Measurements from ENCODE around the gene SPEG.

SPEG gene

DNA sequence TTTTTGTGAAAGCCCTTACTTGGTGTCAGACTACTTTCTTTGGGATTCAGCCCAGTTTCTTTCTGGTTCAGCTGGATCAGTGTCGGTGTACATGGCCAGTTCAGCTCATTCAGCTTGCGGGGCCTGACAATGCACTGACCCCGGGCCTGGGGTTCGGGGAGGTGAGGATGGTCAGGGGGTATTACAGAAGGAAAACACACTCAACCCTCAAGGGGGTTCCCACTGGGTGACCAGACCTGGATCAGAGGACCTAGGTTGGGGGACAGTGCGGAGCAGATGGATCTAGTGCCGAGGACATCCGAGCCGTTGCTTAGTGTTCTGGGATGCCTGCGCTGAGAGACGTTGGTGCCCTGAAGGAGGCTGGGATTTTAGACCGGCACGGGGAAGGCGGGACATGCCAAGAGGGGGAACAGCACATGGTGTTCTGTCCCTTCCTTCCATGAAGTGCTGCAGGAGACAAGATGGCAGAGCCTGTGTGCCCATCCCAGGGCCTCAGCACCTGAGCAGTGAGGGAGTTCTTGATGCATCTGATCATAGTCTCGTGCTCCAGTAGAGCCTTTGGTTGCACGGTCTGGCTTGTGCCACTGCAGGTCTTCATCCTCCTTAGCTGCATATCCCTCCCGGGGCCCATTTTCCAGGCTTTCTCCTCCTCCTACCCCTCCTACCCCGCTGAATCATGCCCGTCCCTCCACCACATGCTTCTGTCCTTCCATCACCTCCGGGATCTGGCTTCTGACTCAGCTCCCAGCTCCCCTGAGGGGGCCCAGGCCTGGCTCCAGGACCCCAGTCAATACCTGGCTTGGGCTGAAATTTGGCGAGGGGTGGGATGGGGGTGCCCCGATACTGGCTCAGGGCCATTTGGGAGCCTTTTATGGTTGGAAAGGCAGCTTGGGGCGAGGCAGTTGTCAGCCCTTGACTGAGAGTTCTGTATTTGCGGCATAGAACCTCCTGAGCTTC is 18.0 kb downstream of the SPEG start:
- Histone ChIP-seq H3K4me3 (ENCODE audit: low read length in 2 of 2) (no peak overlapping the region), H3K27me3 (ENCODE audit: control insufficient read depth in 3 of 3, insufficient read depth in 3 of 3, low read depth in 1 of 3, low read length in 3 of 3) (peaks cover 0 to 18% (median 3%) of the 10 kb centered on the region in 3 experiments), H3K14ac (ENCODE audit: low read length) (no peak overlapping the region), H4K91ac (ENCODE audit: low read depth, low read length, poor library complexity) (no peak overlapping the region), H3K27ac (replicated peaks; ENCODE audit: low read length) (no peak overlapping the region), H2BK12ac (ENCODE audit: low read length) (no peak overlapping the region), H3K4me2 (ENCODE audit: insufficient read depth, low read length, poor library complexity, severe bottlenecking) (no peak overlapping the region), H2AFZ (ENCODE audit: low read length) (no peak overlapping the region), H2BK120ac (ENCODE audit: low read depth, low read length) (no peak overlapping the region), H3K79me1 (ENCODE audit: low read depth, low read length) (no peaks in the 10 kb centered on the region), H3K36me3 (replicated peaks in 1 of 2; ENCODE audit: control insufficient read depth in 2 of 2, insufficient read depth in 2 of 2, low read length in 2 of 2) (no peaks in the 10 kb centered on the region), H3K9ac (ENCODE audit: low read depth, low read length, poor library complexity) (no peak overlapping the region), H3K4me1 (ENCODE audit: control insufficient read depth in 2 of 2, insufficient read depth in 1 of 2, low read depth in 1 of 2, low read length in 2 of 2) (peaks cover 13 to 15% of the 10 kb centered on the region in 2 donors), H2AK5ac (ENCODE audit: low read depth, low read length) (no peak overlapping the region), H3K4ac (ENCODE audit: low read length) (no peak overlapping the region), H2BK5ac (ENCODE audit: low read length) (no peak overlapping the region), H3K23ac (ENCODE audit: low read depth, low read length, poor library complexity) (no peak overlapping the region), H4K8ac (ENCODE audit: low read depth, low read length) (no peak overlapping the region), H2BK15ac (ENCODE audit: low read length) (no peak overlapping the region), H3K18ac (ENCODE audit: low read length) (no peak overlapping the region), H3K9me3 (replicated peaks in 1 of 2; ENCODE audit: control insufficient read depth in 2 of 2, insufficient read depth in 1 of 2, low read depth in 1 of 2, low read length in 2 of 2) (no peaks in the 10 kb centered on the region)
- no CpG with 5 or more reads among the region's 23 CpGs for WGBS, 2 donors (ENCODE audit: extremely low coverage in 2 of 2, insufficient read length in 2 of 2, insufficient replicate concordance in 1 of 2)
- no peak for DNase-seq (ENCODE audit: low spot score)

DNA sequence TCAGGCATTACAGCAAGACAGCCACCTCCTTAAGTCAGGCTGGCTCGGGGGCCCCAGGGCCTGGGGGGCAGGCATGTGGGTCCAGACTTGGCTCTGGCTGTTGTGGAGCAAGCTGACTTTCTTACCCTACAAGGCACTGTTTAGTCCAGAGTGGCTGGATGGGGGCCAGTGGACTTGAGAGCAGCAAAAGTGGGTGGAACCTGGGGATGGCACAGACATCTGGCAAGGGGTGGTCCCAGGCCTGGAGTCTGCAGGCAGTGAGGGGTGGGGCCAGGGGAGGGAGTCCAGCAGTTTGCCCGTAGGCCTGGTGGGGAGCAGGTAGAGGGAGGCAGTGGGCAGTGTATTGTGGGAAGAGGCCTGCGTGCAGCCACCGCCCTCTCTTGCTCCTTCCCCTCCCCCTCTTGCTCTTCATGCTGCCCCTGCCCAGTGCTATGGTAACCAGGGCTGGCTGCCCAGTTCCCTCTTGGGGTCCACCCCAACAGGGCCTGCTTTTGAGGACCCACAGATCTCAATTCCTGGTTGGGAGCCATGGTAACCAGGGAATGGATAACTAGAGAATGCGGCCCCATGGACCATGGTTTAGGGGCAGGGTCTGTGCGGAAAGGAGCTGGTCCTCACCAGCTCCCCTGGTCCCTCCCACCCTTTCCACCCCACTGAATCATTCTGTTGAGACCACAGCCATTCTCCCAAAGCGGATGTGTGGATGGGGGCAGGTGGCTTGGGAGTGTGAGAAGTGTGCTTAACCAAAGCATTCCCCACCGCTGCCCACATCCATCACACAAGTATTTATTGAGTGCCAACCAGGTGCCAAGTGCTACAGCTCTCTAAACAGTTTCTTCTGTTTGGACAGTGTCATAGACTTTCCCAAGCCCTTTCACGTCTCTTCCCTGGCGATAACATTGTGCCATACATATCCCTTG is 19.3 kb downstream of the SPEG start:
- H3K4me1 ChIP-seq (ENCODE audit: control insufficient read depth in 2 of 2, insufficient read depth in 1 of 2, low read depth in 1 of 2, low read length in 2 of 2), result peaks cover 14 to 18% of the 10 kb centered on the region in 2 donors
- H3K23ac ChIP-seq (ENCODE audit: low read depth, low read length, poor library complexity), result no peak overlapping the region
- H2AK5ac ChIP-seq (ENCODE audit: low read depth, low read length), result peak overlapping the region; percentile 96
- no peak overlapping the region for H2AFZ ChIP-seq (ENCODE audit: low read length)
- peaks cover 0 to 8% (median 0%) of the 10 kb centered on the region in 3 experiments for H3K27me3 ChIP-seq (ENCODE audit: control insufficient read depth in 3 of 3, insufficient read depth in 3 of 3, low read depth in 1 of 3, low read length in 3 of 3)
- H3K36me3 ChIP-seq (replicated peaks in 1 of 2; ENCODE audit: control insufficient read depth in 2 of 2, insufficient read depth in 2 of 2, low read length in 2 of 2), result no peaks in the 10 kb centered on the region
- no peak overlapping the region for H3K27ac ChIP-seq (replicated peaks; ENCODE audit: low read length)
- no peak overlapping the region for H3K14ac ChIP-seq (ENCODE audit: low read length)
- H3K9ac ChIP-seq (ENCODE audit: low read depth, low read length, poor library complexity), result no peak overlapping the region
- H2BK5ac ChIP-seq (ENCODE audit: low read length), result no peak overlapping the region
- no peak overlapping the region for H2BK120ac ChIP-seq (ENCODE audit: low read depth, low read length)
- H4K91ac ChIP-seq (ENCODE audit: low read depth, low read length, poor library complexity), result no peak overlapping the region
- H2BK12ac ChIP-seq (ENCODE audit: low read length), result peak overlapping the region; percentile 11
- no peak overlapping the region for H3K4ac ChIP-seq (ENCODE audit: low read length)
- peak overlapping the region; percentile 10 for H4K8ac ChIP-seq (ENCODE audit: low read depth, low read length)
- no CpG with 5 or more reads among the region's 10 CpGs for WGBS, 2 donors (ENCODE audit: extremely low coverage in 2 of 2, insufficient read length in 2 of 2, insufficient replicate concordance in 1 of 2)
- peak overlapping the region; percentile 58 for H3K18ac ChIP-seq (ENCODE audit: low read length)
- H3K4me2 ChIP-seq (ENCODE audit: insufficient read depth, low read length, poor library complexity, severe bottlenecking), result no peak overlapping the region
- H3K4me3 ChIP-seq (ENCODE audit: low read length in 2 of 2), result no peak overlapping the region
- H3K79me1 ChIP-seq (ENCODE audit: low read depth, low read length), result no peaks in the 10 kb centered on the region
- no peak for DNase-seq (ENCODE audit: low spot score)
- peak overlapping the region; percentile 52 for H2BK15ac ChIP-seq (ENCODE audit: low read length)
- H3K9me3 ChIP-seq (replicated peaks in 1 of 2; ENCODE audit: control insufficient read depth in 2 of 2, insufficient read depth in 1 of 2, low read depth in 1 of 2, low read length in 2 of 2), result no peaks in the 10 kb centered on the region

DNA sequence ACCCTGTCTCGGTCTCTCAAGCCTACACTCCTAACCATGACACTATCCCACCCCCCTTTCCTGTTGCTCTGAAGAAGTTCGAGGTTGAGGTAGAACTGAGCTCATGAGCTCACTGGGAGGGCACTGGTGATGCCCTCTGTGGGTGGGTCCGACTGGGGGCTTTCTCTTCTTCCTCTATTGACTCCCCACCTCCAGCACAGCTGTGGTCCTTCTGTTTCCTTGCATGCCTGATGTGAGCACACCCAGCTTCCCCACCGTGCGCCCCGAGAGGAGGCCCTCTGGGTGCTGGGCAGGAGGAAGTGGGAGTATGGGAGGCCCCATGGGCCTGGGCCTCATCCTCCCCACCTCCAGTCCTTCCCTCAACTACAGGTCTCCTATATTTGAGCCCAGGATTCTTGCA is 20.9 kb downstream of the SPEG start:
- no peak for DNase-seq (ENCODE audit: low spot score)
- Histone ChIP-seq H3K4me1 (ENCODE audit: control insufficient read depth in 2 of 2, insufficient read depth in 1 of 2, low read depth in 1 of 2, low read length in 2 of 2) (peaks cover 25 to 33% of the 10 kb centered on the region in 2 donors), H3K4me2 (ENCODE audit: insufficient read depth, low read length, poor library complexity, severe bottlenecking) (no peak overlapping the region), H3K9me3 (replicated peaks in 1 of 2; ENCODE audit: control insufficient read depth in 2 of 2, insufficient read depth in 1 of 2, low read depth in 1 of 2, low read length in 2 of 2) (no peaks in the 10 kb centered on the region), H3K27ac (replicated peaks; ENCODE audit: low read length) (no peak overlapping the region), H2AK5ac (ENCODE audit: low read depth, low read length) (no peak overlapping the region), H4K91ac (ENCODE audit: low read depth, low read length, poor library complexity) (no peak overlapping the region), H3K23ac (ENCODE audit: low read depth, low read length, poor library complexity) (no peak overlapping the region), H3K4ac (ENCODE audit: low read length) (peak overlapping the region; percentile 17), H2BK15ac (ENCODE audit: low read length) (no peak overlapping the region), H3K36me3 (replicated peaks in 1 of 2; ENCODE audit: control insufficient read depth in 2 of 2, insufficient read depth in 2 of 2, low read length in 2 of 2) (no peaks in the 10 kb centered on the region), H2BK12ac (ENCODE audit: low read length) (no peak overlapping the region), H3K79me1 (ENCODE audit: low read depth, low read length) (no peaks in the 10 kb centered on the region), H3K14ac (ENCODE audit: low read length) (no peak overlapping the region), H3K4me3 (ENCODE audit: low read length in 2 of 2) (no peak overlapping the region), H4K8ac (ENCODE audit: low read depth, low read length) (no peak overlapping the region), H2BK5ac (ENCODE audit: low read length) (no peak overlapping the region), H3K9ac (ENCODE audit: low read depth, low read length, poor library complexity) (no peak overlapping the region), H3K27me3 (ENCODE audit: control insufficient read depth in 3 of 3, insufficient read depth in 3 of 3, low read depth in 1 of 3, low read length in 3 of 3) (no peaks in the 10 kb centered on the region), H2BK120ac (ENCODE audit: low read depth, low read length) (no peak overlapping the region), H3K18ac (ENCODE audit: low read length) (no peak overlapping the region), H2AFZ (ENCODE audit: low read length) (no peak overlapping the region)
- no CpG with 5 or more reads among the region's 6 CpGs for WGBS, 2 donors (ENCODE audit: extremely low coverage in 2 of 2, insufficient read length in 2 of 2, insufficient replicate concordance in 1 of 2)
